Astrocyte of the hippocampus (primary cell): ENCODE measurements around the gene SPP1.

Experiments used
- DNase-seq: peaks from one replicate; pipeline ENCODE4 v3.0.0; 2011; ENCODE audit warnings: low read depth, low spot score

SPP1 gene

DNA sequence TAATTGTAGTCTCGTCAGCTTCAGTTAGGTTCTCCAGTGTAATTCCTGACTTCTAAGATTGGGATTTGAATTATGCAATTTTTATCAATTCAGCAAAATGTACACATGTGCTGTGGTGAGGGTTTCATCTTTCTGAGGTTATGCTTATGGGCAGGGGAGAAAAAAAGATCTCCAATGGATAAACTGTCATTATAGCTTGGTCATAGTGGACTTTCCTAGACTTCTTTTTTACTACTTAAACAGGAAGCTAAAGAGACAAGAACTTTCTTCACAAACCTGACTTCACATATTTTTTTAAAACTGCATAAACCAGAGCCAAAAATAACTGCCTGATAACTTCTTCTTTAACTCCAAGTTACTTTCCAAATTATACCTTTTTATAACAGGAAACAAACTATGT, 21.7 kb upstream of the SPP1 start:
- DNase-seq: no peak

GRCh38 chr4:87956501-87956900, 19.0 kb upstream of the SPP1 start:
- DNase-seq: no peak

- no peak for DNase-seq
Measured at GRCh38 chr4:87957061-87957460, 18.5 kb upstream of the SPP1 start.

DNA sequence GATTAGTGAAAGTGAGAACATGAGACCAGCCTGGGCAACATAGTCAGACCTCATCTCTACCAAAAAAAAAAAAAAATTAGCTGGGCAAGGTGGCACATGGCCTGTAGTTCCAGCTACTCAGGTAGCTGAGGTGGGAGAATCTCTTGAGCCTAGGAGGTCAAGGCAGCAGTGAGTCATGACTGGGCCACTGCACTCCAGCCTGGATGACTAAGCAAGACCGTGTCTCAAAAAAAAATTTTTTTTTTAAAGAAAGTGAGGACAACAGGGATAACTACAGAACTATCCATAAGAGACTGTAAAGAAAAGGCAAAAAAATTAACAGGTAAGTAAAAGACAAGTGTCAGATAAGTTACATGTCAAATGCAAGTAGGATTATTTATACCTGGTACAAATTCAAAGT, 13.5 kb upstream of the SPP1 start:
- DNase-seq: peak; percentile 68

DNA sequence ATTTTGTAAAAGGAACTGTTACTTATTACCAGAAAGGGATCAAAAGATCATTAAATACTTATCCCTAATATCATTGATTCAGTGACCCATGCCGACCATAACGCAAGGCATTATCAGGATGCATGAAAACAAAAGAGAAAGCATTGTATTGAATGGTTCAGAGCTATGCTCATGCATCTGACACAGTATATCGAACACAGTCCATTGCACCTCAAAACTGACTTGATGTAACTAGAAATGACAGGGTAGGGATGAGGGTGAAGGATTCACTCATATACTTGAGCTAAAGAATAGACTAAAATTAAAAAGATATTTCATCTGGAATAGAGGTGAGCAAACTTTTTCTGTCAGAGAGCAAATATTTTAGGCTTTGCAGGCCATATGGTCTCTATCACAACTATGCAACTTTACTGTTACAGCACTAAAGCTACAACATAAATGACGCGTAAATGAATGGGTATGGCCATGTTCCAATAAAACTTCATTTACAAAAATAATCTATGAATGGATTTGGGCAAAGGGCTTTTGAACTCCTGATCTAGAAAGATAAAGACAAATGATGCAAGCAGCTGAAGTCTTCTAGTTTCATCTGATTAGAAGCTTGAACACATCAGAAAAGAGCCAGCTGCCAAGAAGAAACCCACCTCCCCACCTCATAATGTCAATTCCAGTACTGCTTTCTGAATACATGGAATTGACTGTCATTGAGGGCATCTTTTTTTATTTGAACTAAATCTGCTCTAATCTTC, 12.9 kb upstream of the SPP1 start:
- DNase-seq: no peak

GRCh38 chr4:87965501-87965975, 10.0 kb upstream of the SPP1 start:
- no peak for DNase-seq

GRCh38 chr4:87966095-87966496, 9.4 kb upstream of the SPP1 start:
- no peak for DNase-seq

DNA sequence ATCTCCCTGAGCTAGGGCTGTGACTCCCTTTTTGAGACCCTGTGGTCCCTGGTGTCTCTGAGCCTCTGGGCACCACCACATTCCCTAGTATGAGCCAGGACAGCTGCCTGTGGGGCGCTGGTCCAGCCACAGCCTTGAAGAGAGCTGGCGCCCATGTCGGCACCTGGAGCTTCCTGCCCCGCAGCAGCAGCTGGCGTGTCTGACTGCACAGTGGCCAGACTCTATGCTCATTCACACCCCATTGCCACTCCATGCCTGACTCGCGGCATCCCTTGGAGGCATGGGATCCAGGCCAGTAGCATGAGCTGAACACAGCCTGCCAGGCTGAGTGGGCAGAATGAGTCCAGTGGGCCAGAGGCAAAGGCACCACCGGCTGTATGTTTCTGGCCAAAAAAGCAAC, 8.3 kb upstream of the SPP1 start:
- no peak for DNase-seq

DNA sequence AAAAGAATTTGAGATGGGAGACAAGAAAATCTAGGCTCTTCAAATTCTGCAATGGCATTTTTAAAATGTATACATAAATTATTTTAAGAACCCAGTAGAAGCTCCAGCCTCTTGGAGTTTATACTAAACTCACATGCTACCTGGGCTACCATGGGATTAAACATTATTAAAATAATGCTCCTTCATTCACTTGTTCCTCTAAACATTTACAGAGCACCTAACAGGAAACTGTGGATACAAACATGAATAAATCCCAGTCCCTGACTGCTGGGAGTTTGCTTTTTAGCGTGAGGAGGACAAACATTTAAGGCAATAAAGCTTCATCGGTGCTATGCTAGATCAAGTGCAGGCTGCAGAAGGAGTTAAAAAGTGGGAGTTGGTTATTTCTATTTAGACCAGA, 5.4 kb upstream of the SPP1 start:
- DNase-seq: no peak

DNA sequence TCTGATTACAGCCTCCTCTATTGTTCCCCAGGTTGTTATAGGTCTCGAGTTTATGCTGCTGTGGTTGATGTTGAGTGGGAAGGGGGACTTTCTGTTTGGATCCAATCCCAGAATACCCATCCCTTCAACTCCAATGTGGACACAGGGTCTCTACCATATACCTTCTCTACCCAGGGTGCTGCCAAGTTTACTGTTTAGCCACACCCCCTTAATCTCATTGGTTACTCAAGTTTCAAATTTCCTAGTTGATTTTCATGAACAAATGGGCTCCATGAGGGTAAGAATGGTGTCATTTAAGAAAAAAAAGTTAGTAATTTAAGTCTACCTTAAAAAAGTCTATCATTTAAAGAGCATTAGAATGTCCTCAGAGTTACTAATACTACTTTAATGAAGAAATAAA, 3.6 kb upstream of the SPP1 start:
- DNase-seq: no peak

GRCh38 chr4:87973283-87974169, 2.0 kb upstream of the SPP1 start:
- peak; percentile 86 for DNase-seq

- DNase-seq: peak; percentile 37
Measured at GRCh38 chr4:87974856-87975462, 555 bp upstream of the SPP1 start.

DNA sequence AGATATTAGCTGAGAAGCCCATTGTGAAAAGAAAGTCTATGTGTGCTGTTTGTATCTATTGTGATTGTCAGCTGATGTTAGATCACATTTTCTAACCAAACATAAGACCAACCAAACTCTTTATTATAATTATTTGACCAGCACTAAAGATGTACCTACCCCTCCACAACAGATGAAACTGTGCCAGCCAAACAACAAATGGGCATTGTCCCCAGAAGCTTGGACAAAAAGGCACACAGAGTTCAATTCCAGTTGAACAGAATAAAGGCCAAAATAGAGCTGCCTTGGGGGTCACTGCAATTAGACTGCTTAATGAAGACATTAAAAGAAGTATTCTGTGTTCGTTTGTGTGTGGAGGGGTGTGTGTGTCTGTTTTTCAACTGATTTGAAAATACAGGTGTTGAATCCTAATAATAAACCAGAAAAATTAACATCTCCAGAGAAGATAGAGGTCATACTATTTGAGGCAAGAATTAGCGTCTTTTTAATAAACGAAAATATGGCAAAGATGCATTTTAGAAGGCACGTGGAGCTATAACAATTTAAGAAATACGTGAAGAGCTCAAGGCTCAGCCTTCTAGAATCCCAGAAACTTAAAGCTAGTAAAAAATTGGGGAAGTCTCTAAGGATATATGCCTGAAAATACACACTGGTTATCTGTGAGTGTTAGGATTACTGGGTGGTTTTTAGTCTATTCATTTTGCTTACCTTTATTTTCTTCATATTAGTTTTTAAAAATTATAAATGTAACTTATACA, 2.2 kb downstream of the SPP1 start:
- no peak for DNase-seq

GRCh38 chr4:87978681-87979080, 3.2 kb downstream of the SPP1 start:
- peak; percentile 35 for DNase-seq

- DNase-seq: no peak
Measured at GRCh38 chr4:87979810-87980209, 4.3 kb downstream of the SPP1 start.

DNA sequence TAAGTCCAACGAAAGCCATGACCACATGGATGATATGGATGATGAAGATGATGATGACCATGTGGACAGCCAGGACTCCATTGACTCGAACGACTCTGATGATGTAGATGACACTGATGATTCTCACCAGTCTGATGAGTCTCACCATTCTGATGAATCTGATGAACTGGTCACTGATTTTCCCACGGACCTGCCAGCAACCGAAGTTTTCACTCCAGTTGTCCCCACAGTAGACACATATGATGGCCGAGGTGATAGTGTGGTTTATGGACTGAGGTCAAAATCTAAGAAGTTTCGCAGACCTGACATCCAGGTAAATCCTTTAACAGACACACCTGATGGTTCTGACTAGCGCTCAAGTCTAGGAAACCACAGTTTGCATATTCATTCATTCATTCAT, 6.0 kb downstream of the SPP1 start:
- DNase-seq: no peak

DNA sequence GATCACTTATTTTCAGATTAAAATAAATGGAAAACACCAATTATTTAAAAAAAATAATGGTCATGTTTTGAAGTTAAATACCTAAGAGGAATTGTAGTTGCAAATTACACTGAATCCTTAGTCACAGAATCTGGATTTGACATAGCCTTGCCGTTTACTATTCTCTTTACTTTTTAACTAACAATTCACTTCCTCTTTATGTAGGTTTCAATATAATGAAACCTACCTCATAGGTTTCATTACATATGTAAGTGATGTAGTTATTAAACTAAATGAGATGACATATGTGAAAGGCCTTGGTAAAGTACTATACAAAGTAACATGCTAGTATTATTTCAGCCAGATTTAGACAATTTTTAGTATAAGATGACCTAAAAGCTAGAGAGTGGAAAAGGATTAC, 6.5 kb downstream of the SPP1 start:
- no peak for DNase-seq

DNA sequence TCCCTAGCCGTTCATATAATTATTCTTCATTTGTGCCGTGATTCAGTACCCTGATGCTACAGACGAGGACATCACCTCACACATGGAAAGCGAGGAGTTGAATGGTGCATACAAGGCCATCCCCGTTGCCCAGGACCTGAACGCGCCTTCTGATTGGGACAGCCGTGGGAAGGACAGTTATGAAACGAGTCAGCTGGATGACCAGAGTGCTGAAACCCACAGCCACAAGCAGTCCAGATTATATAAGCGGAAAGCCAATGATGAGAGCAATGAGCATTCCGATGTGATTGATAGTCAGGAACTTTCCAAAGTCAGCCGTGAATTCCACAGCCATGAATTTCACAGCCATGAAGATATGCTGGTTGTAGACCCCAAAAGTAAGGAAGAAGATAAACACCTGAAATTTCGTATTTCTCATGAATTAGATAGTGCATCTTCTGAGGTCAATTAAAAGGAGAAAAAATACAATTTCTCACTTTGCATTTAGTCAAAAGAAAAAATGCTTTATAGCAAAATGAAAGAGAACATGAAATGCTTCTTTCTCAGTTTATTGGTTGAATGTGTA, 7.0 kb downstream of the SPP1 start:
- peak; percentile 41 for DNase-seq

DNA sequence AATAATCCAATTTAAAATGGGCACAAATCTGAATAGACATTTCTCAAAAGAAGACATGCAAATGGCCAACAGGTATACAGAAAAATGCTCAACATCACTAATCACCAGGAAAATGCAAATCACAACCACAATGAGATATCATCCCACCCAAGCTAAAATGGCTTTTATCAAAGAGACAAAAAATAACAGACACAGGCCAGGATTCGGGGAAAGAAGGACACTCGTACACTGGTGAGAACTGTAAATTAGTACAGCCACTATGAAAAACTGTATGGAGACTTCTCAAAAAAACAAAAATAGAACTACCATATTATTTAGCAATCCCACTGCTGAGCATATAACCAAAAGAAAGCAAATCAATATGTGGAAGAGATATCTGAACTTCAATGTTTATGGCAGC, 8.5 kb downstream of the SPP1 start:
- DNase-seq: no peak

- peak; percentile 70 for DNase-seq
Measured at GRCh38 chr4:87985097-87985886, 9.8 kb downstream of the SPP1 start.

GRCh38 chr4:87985887-87986200, 10.3 kb downstream of the SPP1 start:
- no peak for DNase-seq
